Right lobe of liver (tissue), 6 donors: Measurements from ENCODE around the gene TCOF1. TPM values are rescaled to one million over a fixed set of nuclear protein-coding genes. Genes with fewer than 3 reads are reported as not detected.

Source experiments
- ATAC-seq, 4 donors: fragments of 200-7000 bp; cut with Tn5 transposase; one replicate each; pipeline ENCODE4 v1.9.1; 2020; ENCODE audit warnings: mild to moderate bottlenecking in 4 of 4, moderate library complexity in 4 of 4
- DNase-seq, 3 donors: peaks; one replicate each; pipeline ENCODE4 v3.0.0-alpha.2; 2020
- H3K27ac ChIP-seq, 3 donors: fragments of 200-600 bp; one replicate each; pipeline ENCODE4 v1.8.0; 2022
- H3K27me3 ChIP-seq, 2 donors: fragments of 200-600 bp; one replicate each; pipeline ENCODE4 v1.8.0; 2022
- H3K36me3 ChIP-seq, 4 donors: fragments of 200-600 bp; sonication (generic) in 1 of 4; one replicate each; pipeline versions ENCODE4 v1.5.1 to v1.8.0; 2017 to 2022; ENCODE audit warnings: control low read depth in 1 of 4
- H3K4me1 ChIP-seq, 4 donors: fragments of 200-600 bp; sonication (generic) in 1 of 4; one replicate each; pipeline versions ENCODE4 v1.5.1 to v1.8.0; 2017 to 2022; ENCODE audit warnings: control low read depth in 1 of 4
- H3K4me3 ChIP-seq, 3 donors: fragments of 200-600 bp; one replicate each; pipeline ENCODE4 v1.8.0; 2022
- H3K9me3 ChIP-seq, 4 donors: fragments of 200-600 bp; sonication (generic) in 1 of 4; one replicate each; pipeline versions ENCODE4 v1.5.1 to v1.8.0; 2017 to 2022; ENCODE audit warnings: control low read depth in 1 of 4
- CTCF ChIP-seq, 4 donors: fragments of 200-600 bp in 3 of 4; fragments of 450-650 bp in 1 of 4; IDR thresholded peaks; one replicate each; pipeline versions ENCODE4 v1.5.1 to v1.8.0; 2016 to 2022; ENCODE audit warnings: antibody characterized with exemption in 4 of 4, mild to moderate bottlenecking in 2 of 4
- POLR2A ChIP-seq: fragments of 450-650 bp; IDR thresholded peaks from one replicate; pipeline ENCODE4 v1.6.1; 2017; ENCODE audit warnings: antibody characterized with exemption, mild to moderate bottlenecking
- whole genome bisulfite sequencing: methylation state at CpG from one replicate; pipeline ENCODE4 v1.1.6; 2018; ENCODE audit warnings: low coverage, low lambda C conversion rate; ENCODE audit not compliant: insufficient coverage; ENCODE audit errors: missing lambda C conversion rate; 5-methylcytosine and 5-hydroxymethylcytosine counted together
- intact Hi-C, 2 donors: fragments of 100-400 bp; cut with DNase I; formaldehyde crosslinking; loops; one replicate each; pipeline versions ENCODE4 v1.11.2 to v1.14.1; 2022
- total RNA-seq, 6 experiments: library from RNA; depleted of rRNA in 2 of 6; stranded (reverse); fragments of >200 nt in 2 of 6; fragmentation: NEBNext Ultra II Directional in 3 of 6; extraction: Animal tissue kit (Norgen Biotek cat#: 25700) in 3 of 6; gene quantifications; one replicate each; pipeline versions ENCODE4 v1.1.0 to v1.2.4, GENCODE V29; 2016 to 2023
- donor health status: DM: no; HTN: yes; CAD: no.
- donor health status: DM: no; HTN: no; CAD: no.
- donor health status: DM: no; HTN: no; CAD: no.
- donor health status: DM: no; HTN: yes; CAD: no.
- donor health status: DM: no; HTN: yes; CAD: no.

TCOF1 gene
- total RNA-seq, 6 experiments from 2014 or later, result 6.7 to 12.0 (median 8.9) TPM

DNA sequence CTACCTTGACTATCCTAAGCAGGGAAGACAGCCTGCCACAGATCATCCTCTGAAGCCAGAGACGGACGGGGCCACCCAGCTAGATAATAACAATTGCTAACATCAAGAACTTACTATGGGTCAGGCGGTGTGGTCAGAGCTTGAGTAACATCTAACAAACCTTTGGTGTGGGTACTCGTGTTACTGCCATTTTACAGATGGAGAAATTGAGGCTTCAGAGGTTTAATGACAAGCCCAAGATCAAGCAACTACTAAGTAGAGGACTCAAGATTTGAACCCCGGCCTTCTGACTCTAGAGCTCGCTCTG lies 38.1 kb upstream of the TCOF1 start:
- ATAC-seq (no peak), DNase-seq (no peak)
- H3K9me3 ChIP-seq, result no peaks in the 10 kb centered on the region
- no peak overlapping the region for H3K4me3 ChIP-seq
- WGBS, result 85% methylated on average over 6 of the region's 6 CpGs
- intact Hi-C loops, result no loop called here
- TF ChIP-seq CTCF (IDR thresholded peaks at IDR 0.05) (no peak), POLR2A (no peak)
- no peaks in the 10 kb centered on the region for H3K27me3 ChIP-seq
- no peaks in the 10 kb centered on the region for H3K4me1 ChIP-seq
- no peak overlapping the region for H3K27ac ChIP-seq
- no peaks in the 10 kb centered on the region for H3K36me3 ChIP-seq

GRCh38 chr5:150320044-150320613 lies 37.4 kb upstream of the TCOF1 start:
- Histone ChIP-seq H3K4me3 (no peak overlapping the region), H3K27me3 (no peaks in the 10 kb centered on the region), H3K4me1 (no peaks in the 10 kb centered on the region), H3K27ac (no peak overlapping the region), H3K9me3 (no peaks in the 10 kb centered on the region), H3K36me3 (no peaks in the 10 kb centered on the region)
- 67% methylated on average over 2 of the region's 2 CpGs for WGBS
- ATAC-seq (no peak), DNase-seq (no peak)
- intact Hi-C loops, result no loop called here
- TF ChIP-seq CTCF (IDR thresholded peaks at IDR 0.05) (no peak), POLR2A (no peak)

DNA sequence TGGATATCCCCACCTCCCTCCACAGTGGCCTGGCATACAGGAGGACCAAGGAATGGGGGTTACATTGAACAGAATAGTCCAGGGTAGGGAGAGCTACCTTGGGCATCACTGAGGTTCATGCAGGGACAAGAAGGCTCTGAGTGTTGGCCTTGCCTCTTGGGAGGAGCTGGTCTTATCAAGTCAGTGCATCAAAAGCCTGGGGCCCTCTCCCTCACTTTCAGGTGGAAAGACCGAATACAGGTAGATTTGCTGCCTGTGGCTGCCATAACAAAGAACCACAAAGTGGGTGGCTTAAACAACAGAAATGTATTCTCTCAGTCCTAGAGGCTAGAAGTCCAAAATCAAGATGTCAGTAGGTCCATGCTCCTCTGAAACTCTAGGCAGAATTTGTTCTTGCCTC lies 36.3 kb upstream of the TCOF1 start:
- WGBS, result no CpG with 5 or more reads among the region's 1 CpG
- no peaks in the 10 kb centered on the region for H3K36me3 ChIP-seq
- DNase-seq, result no peak
- TF ChIP-seq POLR2A, result no peak
- no peak for TF ChIP-seq CTCF (IDR thresholded peaks at IDR 0.05)
- no peak overlapping the region for H3K27ac ChIP-seq
- no peaks in the 10 kb centered on the region for H3K9me3 ChIP-seq
- H3K27me3 ChIP-seq, result no peaks in the 10 kb centered on the region
- no peaks in the 10 kb centered on the region for H3K4me1 ChIP-seq
- no peak for ATAC-seq
- no peak overlapping the region for H3K4me3 ChIP-seq
- intact Hi-C loops, result no loop called here

GRCh38 chr5:150321784-150322183 lies 35.7 kb upstream of the TCOF1 start:
- H3K4me1 ChIP-seq, result no peaks in the 10 kb centered on the region
- DNase-seq (no peak), ATAC-seq (no peak)
- no peak overlapping the region for H3K27ac ChIP-seq
- intact Hi-C loops, result no loop called here
- no peaks in the 10 kb centered on the region for H3K36me3 ChIP-seq
- WGBS, result 100% methylated on average over 1 of the region's 1 CpG
- no peak for TF ChIP-seq POLR2A
- TF ChIP-seq CTCF (IDR thresholded peaks at IDR 0.05), result no peak
- no peaks in the 10 kb centered on the region for H3K27me3 ChIP-seq
- no peak overlapping the region for H3K4me3 ChIP-seq
- H3K9me3 ChIP-seq, result no peaks in the 10 kb centered on the region

- no peaks in the 10 kb centered on the region for H3K9me3 ChIP-seq
- no peaks in the 10 kb centered on the region for H3K36me3 ChIP-seq
- H3K27ac ChIP-seq, result no peak overlapping the region
- no peaks in the 10 kb centered on the region for H3K27me3 ChIP-seq
- DNase-seq (no peak), ATAC-seq (no peak)
- no peaks in the 10 kb centered on the region for H3K4me1 ChIP-seq
- no peak overlapping the region for H3K4me3 ChIP-seq
- intact Hi-C loops, result no loop called here
- no peak for TF ChIP-seq POLR2A
These were observed 35.3 kb upstream of the TCOF1 start for GRCh38 chr5:150322202-150322601.
